ENCODE measurements around the gene ROMO1.
"Not testable (repeated sequence)": the region's sequence is repeated elsewhere in the genome, so short reads cannot be mapped to it uniquely, and the experiment has no call there.

The ROMO1 gene

GRCh38 chr20:35681960-35682359, 17.2 kb upstream of the ROMO1 start:
- no peak for DNase-seq

GRCh38 chr20:35685368-35685767, 13.8 kb upstream of the ROMO1 start:
- not testable (repeated sequence) for DNase-seq

- not testable (repeated sequence) for DNase-seq
Measured at GRCh38 chr20:35686872-35687271, 12.3 kb upstream of the ROMO1 start.

- DNase-seq: no peak
Measured at GRCh38 chr20:35690265-35690664, 8.9 kb upstream of the ROMO1 start.

- DNase-seq: no peak
Measured at GRCh38 chr20:35695245-35695749, 3.9 kb upstream of the ROMO1 start.

GRCh38 chr20:35695978-35696377, 3.2 kb upstream of the ROMO1 start:
- DNase-seq: no peak

- DNase-seq: no peak
Measured at GRCh38 chr20:35697696-35698297, 1.4 kb upstream of the ROMO1 start.

- DNase-seq: no peak
Measured at GRCh38 chr20:35698298-35699126, 693 bp upstream of the ROMO1 start.

GRCh38 chr20:35699957-35700624, 886 bp downstream of the ROMO1 start:
- no peak for DNase-seq

- no peak for DNase-seq
Measured at GRCh38 chr20:35700625-35701148, 1.5 kb downstream of the ROMO1 start.

GRCh38 chr20:35702051-35702823, 3.0 kb downstream of the ROMO1 start:
- DNase-seq: no peak

- no peak for DNase-seq
Measured at GRCh38 chr20:35702824-35703695, 3.9 kb downstream of the ROMO1 start.

- DNase-seq: no peak
Measured at GRCh38 chr20:35704514-35705261, 5.5 kb downstream of the ROMO1 start.

GRCh38 chr20:35705894-35706293, 6.7 kb downstream of the ROMO1 start:
- not testable (repeated sequence) for DNase-seq

GRCh38 chr20:35706591-35707529, 7.7 kb downstream of the ROMO1 start:
- DNase-seq: not testable (repeated sequence)

- no peak for DNase-seq
Measured at GRCh38 chr20:35708502-35708901, 9.3 kb downstream of the ROMO1 start.

- no peak for DNase-seq
Measured at GRCh38 chr20:35709259-35709658, 10.1 kb downstream of the ROMO1 start.

- DNase-seq: no peak
Measured at GRCh38 chr20:35710039-35710438, 10.8 kb downstream of the ROMO1 start.

GRCh38 chr20:35710884-35711587, 11.8 kb downstream of the ROMO1 start:
- DNase-seq: no peak
